Left ventricle myocardium inferior (tissue), 1 donor: Measurements from ENCODE around the gene TBX18. TPM values are rescaled to one million over a fixed set of nuclear protein-coding genes. Genes with fewer than 3 reads are reported as not detected.

Experiments used
- DNase-seq: peaks from one replicate; pipeline ENCODE4 v3.0.0-alpha.2; 2020
- H3K27ac ChIP-seq: fragments of 200-600 bp; replicated peaks from 2 replicates; pipeline ENCODE4 v1.8.0; 2021
- H3K27me3 ChIP-seq: fragments of 200-600 bp; 2 replicates; pipeline ENCODE4 v1.8.0; 2021; ENCODE audit warnings: low read depth
- H3K36me3 ChIP-seq: fragments of 200-600 bp; 2 replicates; pipeline ENCODE4 v1.8.0; 2021
- H3K4me1 ChIP-seq: fragments of 200-600 bp; 2 replicates; pipeline ENCODE4 v1.8.0; 2021
- H3K4me3 ChIP-seq: fragments of 200-600 bp; 2 replicates; pipeline ENCODE4 v1.8.0; 2021; ENCODE audit warnings: mild to moderate bottlenecking, moderate library complexity
- H3K9me3 ChIP-seq: fragments of 200-600 bp; replicated peaks from 2 replicates; pipeline ENCODE4 v1.8.0; 2021
- intact Hi-C: fragments of 100-400 bp; cut with micrococcal nuclease; formaldehyde crosslinking; loops from one replicate; pipeline ENCODE4 v1.11.0; 2022
- total RNA-seq: library from RNA; stranded (reverse); fragmentation: NEBNext Ultra II Directional; extraction: Animal tissue kit (Norgen Biotek cat#: 25700); gene quantifications from one replicate; pipeline ENCODE4 v1.2.1, GENCODE V29; 2021
- TF ChIP-seq, protein P1 (sequence below): fragments of 200-600 bp; IDR thresholded peaks from 2 replicates; pipeline ENCODE4 v1.8.0; 2021; ENCODE audit warnings: antibody characterized with exemption, mild to moderate bottlenecking, borderline replicate concordance
- donor health status: DM: no; HTN: yes; CAD: no; lungs with severe emphysema.

TBX18 gene
- total RNA-seq, 1 donor from 2014 or later: 3.5 TPM

DNA sequence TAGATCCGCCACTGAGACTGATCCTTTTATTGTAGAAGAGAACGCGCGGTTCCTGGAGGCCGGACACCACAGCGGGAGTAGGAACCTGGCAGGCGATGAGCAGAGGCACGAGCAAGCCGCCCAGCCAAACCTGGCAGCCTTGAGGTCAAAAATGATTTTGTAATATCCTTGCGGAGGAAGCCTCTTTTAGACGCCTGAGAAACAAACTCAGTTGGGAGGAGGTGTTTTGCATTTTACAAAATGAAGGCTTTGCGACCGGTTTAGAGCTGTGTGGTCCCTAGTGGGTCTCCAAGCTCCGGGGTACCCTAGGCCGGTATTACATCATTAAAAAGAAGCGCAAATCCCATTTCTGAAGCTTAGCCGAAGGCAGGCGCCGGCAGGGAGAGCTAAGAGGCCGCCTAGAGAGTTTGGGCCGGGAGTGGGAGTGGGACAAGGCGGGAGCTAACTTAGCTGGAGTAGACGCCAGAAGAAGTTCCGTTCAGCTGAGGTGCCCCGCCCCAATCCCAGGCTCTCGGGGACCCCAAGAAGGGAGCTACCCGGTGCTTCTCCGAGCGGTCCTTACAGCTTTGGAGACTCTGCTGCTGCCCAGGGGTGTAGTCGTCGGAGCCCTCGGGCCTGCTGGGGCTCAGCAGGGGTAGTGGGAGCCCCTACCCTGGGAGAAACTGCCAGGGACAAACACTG lies 1.9 kb upstream of the TBX18 start:
- TF ChIP-seq, protein P1, sequence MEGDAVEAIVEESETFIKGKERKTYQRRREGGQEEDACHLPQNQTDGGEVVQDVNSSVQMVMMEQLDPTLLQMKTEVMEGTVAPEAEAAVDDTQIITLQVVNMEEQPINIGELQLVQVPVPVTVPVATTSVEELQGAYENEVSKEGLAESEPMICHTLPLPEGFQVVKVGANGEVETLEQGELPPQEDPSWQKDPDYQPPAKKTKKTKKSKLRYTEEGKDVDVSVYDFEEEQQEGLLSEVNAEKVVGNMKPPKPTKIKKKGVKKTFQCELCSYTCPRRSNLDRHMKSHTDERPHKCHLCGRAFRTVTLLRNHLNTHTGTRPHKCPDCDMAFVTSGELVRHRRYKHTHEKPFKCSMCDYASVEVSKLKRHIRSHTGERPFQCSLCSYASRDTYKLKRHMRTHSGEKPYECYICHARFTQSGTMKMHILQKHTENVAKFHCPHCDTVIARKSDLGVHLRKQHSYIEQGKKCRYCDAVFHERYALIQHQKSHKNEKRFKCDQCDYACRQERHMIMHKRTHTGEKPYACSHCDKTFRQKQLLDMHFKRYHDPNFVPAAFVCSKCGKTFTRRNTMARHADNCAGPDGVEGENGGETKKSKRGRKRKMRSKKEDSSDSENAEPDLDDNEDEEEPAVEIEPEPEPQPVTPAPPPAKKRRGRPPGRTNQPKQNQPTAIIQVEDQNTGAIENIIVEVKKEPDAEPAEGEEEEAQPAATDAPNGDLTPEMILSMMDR: no peak
- DNase-seq: peak; percentile 54
- Histone ChIP-seq H3K27me3 (peaks cover 100% of the 10 kb centered on the region), H3K36me3 (no peaks in the 10 kb centered on the region), H3K4me1 (peaks cover 22% of the 10 kb centered on the region), H3K9me3 (no peaks in the 10 kb centered on the region), H3K4me3 (peak overlapping the region; percentile 38), H3K27ac (peak overlapping the region; percentile 89)
- intact Hi-C loops: no loop called here

DNA sequence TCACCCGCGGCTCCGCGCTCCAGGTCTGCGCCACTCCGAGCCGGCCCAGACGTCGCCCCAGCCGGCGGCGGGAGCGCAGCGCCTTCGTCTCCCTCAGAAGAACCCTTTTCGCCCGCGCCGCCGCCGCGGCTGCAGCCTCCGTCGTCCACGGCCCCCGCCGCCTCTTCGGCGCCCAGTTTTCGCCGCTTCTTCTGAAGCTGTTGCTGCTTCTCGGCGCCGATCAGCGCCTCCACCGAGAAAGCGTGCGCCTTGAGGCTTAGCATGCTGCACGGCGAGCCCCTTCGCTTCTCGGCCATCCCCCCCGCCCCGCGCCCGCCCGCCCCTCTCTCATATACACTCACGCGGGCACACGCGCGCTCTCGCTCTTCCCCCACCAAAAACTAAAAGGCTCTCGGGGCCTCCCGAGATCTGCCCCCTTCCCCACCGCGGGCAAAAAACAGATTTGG lies 489 bp downstream of the TBX18 start:
- Histone ChIP-seq H3K36me3 (no peaks in the 10 kb centered on the region), H3K27me3 (peaks cover 100% of the 10 kb centered on the region), H3K9me3 (no peaks in the 10 kb centered on the region), H3K4me1 (peaks cover 22% of the 10 kb centered on the region), H3K4me3 (peak overlapping the region; percentile 72), H3K27ac (peak overlapping the region; percentile 89)
- intact Hi-C loops: no loop called here
- no peak for DNase-seq
- TF ChIP-seq, protein P1: no peak

GRCh38 chr6:84763003-84763885 lies 1.2 kb downstream of the TBX18 start:
- DNase-seq: peak; percentile 64
- intact Hi-C loops: no loop called here
- peaks cover 100% of the 10 kb centered on the region for H3K27me3 ChIP-seq
- H3K36me3 ChIP-seq: no peaks in the 10 kb centered on the region
- no peaks in the 10 kb centered on the region for H3K9me3 ChIP-seq
- peak overlapping the region; percentile 72 for H3K4me3 ChIP-seq
- peak overlapping the region; percentile 89 for H3K27ac ChIP-seq
- TF ChIP-seq, protein P1: no peak
- H3K4me1 ChIP-seq: peaks cover 22% of the 10 kb centered on the region

DNA sequence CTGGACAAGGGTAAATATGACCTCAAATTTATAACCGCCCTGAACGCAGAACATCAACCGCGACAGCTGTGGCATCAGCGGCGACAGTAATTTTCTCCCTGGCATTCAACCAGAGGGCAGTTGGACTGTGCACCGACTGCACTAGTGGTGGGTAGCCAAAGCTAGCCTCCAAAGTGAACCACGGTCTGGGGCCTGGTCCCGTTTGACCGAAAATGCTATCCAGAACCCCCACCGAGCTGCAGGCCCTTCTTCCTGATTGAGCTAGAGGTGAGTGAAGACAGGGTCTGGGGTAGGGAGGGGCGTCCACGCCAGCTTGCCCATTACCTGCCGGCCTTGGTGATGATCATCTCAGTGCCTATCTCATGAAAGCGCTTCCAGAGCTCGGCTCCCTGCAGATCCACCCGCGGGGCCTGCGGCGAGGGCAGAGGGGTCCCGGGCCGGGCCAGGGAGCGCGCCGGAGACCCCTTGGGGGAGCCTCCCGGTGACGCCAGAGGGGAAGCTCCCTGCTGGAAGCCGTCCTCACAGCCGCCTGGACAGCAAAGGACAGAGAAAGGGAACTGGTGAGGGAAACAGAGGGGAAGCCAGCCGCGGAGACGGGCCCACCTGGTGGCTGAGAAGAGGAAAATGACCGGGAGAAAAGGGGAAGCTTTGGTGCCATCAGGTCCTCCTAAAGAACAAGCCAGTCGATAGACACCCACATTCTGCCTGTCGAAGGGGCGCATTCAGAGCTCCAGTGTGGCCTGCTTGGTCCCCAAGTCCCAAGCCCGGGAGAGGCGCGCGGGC lies 2.0 kb downstream of the TBX18 start:
- Histone ChIP-seq H3K4me1 (peaks cover 22% of the 10 kb centered on the region), H3K9me3 (no peaks in the 10 kb centered on the region), H3K36me3 (no peaks in the 10 kb centered on the region), H3K27ac (peak overlapping the region; percentile 89), H3K4me3 (peak overlapping the region; percentile 72), H3K27me3 (peaks cover 96% of the 10 kb centered on the region)
- TF ChIP-seq, protein P1: no peak
- intact Hi-C loops: no loop called here
- no peak for DNase-seq

DNA sequence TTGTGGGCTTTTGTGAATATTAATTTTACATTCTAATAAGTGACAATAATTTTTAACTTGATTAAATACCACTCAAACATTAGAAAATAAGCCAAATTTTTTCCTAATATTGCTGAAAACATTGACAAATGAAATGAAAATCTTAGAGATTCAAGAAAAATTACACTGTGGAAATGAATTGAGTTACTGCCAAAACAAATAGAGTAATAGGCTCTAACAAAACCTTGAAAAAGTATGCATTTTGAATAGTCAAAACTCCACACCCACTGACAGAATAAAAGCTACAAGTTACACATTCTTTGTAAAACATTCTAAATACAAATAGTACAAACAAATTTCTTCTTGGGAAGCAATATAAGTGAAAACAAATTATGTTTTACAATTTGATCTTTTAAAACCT lies 5.9 kb downstream of the TBX18 start:
- Histone ChIP-seq H3K36me3 (no peaks in the 10 kb centered on the region), H3K27me3 (peaks cover 63% of the 10 kb centered on the region), H3K4me1 (peaks cover 4% of the 10 kb centered on the region), H3K4me3 (peak overlapping the region; percentile 72), H3K27ac (peak overlapping the region; percentile 43), H3K9me3 (no peaks in the 10 kb centered on the region)
- TF ChIP-seq, protein P1: no peak
- no peak for DNase-seq
- intact Hi-C loops: no loop called here
